Gastrocnemius medialis (tissue), 4 donors: ENCODE measurements around the gene ADCY4. TPM values are rescaled to one million over a fixed set of nuclear protein-coding genes. Genes with fewer than 3 reads are reported as not detected.

ENCODE experiments used
- ATAC-seq, 2 donors: fragments of 150-250 bp; one replicate each; pipeline ENCODE4 v1.9.1; 2016
- DNase-seq, 2 donors: peaks; one replicate each; pipeline ENCODE4 v3.0.0-alpha.2; 2019
- H3K27ac ChIP-seq, 4 donors: fragments of 200-600 bp; sonication (generic); 1 replicate in 1 of 4; 2 replicates in 3 of 4; pipeline ENCODE4 v1.5.1; 2016 to 2018; ENCODE audit warnings: mild to moderate bottlenecking in 2 of 4, moderate library complexity in 1 of 4
- H3K27me3 ChIP-seq, 3 donors: fragments of 200-600 bp; sonication (generic) in 2 of 3; 1 replicate in 1 of 3; 2 replicates in 2 of 3; pipeline versions ENCODE4 v1.5.1 to v1.6.0; 2016 to 2019; ENCODE audit warnings: mild to moderate bottlenecking in 1 of 3, moderate library complexity in 1 of 3
- H3K36me3 ChIP-seq, 2 donors: fragments of 200-600 bp; sonication (generic) in 1 of 2; one replicate each; pipeline ENCODE4 v1.5.1; 2017 to 2018
- H3K4me1 ChIP-seq, 2 donors: fragments of 200-600 bp; sonication (generic) in 1 of 2; one replicate each; pipeline ENCODE4 v1.5.1; 2016 to 2017; ENCODE audit warnings: mild to moderate bottlenecking in 2 of 2
- H3K4me3 ChIP-seq, 4 donors: fragments of 200-600 bp; sonication (generic) in 3 of 4; 1 replicate in 1 of 4; 2 replicates in 3 of 4; pipeline ENCODE4 v1.5.1; 2016 to 2019; ENCODE audit warnings: mild to moderate bottlenecking in 2 of 4
- H3K9me3 ChIP-seq, 3 donors: fragments of 200-600 bp; sonication (generic) in 2 of 3; 1 replicate in 1 of 3; 2 replicates in 2 of 3; pipeline ENCODE4 v1.5.1; 2016 to 2019
- CTCF ChIP-seq, 5 experiments: fragments of 450-650 bp in 3 of 5; fragments of 200-600 bp in 2 of 5; sonication (generic) in 2 of 5; IDR thresholded peaks in 4 of 5; conservative IDR thresholded peaks in 1 of 5; 1 replicate in 4 of 5; 2 replicates in 1 of 5; pipeline ENCODE4 v1.5.1; 2016 to 2019; ENCODE audit warnings: antibody characterized with exemption in 5 of 5, mild to moderate bottlenecking in 3 of 5, moderate library complexity in 3 of 5
- POLR2A ChIP-seq, 2 donors: fragments of 450-650 bp; IDR thresholded peaks; one replicate each; pipeline ENCODE4 v1.6.1; 2017; ENCODE audit warnings: antibody characterized with exemption in 2 of 2, mild to moderate bottlenecking in 2 of 2, moderate library complexity in 2 of 2
- in situ Hi-C, 4 donors: fragments of 200-750 bp; cut with MboI; loops; one replicate each; pipeline versions ENCODE4 v1.15.0 to v1.8.0; 2017; ENCODE audit warnings: low sequenced_read_pairs in 4 of 4
- intact Hi-C: fragments of 100-400 bp; cut with DNase I; formaldehyde crosslinking; loops from one replicate; pipeline ENCODE4 v1.15.1; 2023; ENCODE audit warnings: low total_unique reads
- total RNA-seq, 4 donors: library from RNA; depleted of rRNA; stranded (reverse); fragments of >200 nt; gene quantifications; one replicate each; pipeline versions ENCODE4 v1.1.0 to v1.2.3, GENCODE V29; 2016

The ADCY4 gene
- total RNA-seq, 4 donors from 2014 or later, result 7.9 to 16.6 (median 8.7) TPM

GRCh38 chr14:24353559-24354481 is 18.9 kb upstream of the ADCY4 start:
- Histone ChIP-seq H3K4me1 (no peaks in the 10 kb centered on the region), H3K9me3 (no peaks in the 10 kb centered on the region), H3K4me3 (no peak overlapping the region), H3K27ac (no peak overlapping the region), H3K36me3 (no peaks in the 10 kb centered on the region), H3K27me3 (peaks cover 0 to 10% (median 9%) of the 10 kb centered on the region in 3 donors)
- in situ Hi-C loops (no loop called here), intact Hi-C loops (no loop called here)
- TF ChIP-seq POLR2A (IDR thresholded peaks at IDR 0.05), result no peak
- no peak for TF ChIP-seq CTCF (IDR thresholded peaks at IDR 0.05 in 4 of 5, conservative IDR thresholded peaks at IDR 0.05 in 1 of 5)
- no peak for ATAC-seq
- DNase-seq, result no peak

- Histone ChIP-seq H3K36me3 (no peaks in the 10 kb centered on the region), H3K27me3 (peaks cover 0 to 14% (median 9%) of the 10 kb centered on the region in 3 donors), H3K9me3 (no peaks in the 10 kb centered on the region), H3K4me1 (no peaks in the 10 kb centered on the region), H3K4me3 (no peak overlapping the region), H3K27ac (no peak overlapping the region)
- DNase-seq (no peak), ATAC-seq (no peak)
- in situ Hi-C loops (no loop called here), intact Hi-C loops (no loop called here)
- TF ChIP-seq CTCF (IDR thresholded peaks at IDR 0.05 in 4 of 5, conservative IDR thresholded peaks at IDR 0.05 in 1 of 5), result no peak
- no peak for TF ChIP-seq POLR2A (IDR thresholded peaks at IDR 0.05)
These were observed 16.6 kb upstream of the ADCY4 start for GRCh38 chr14:24351517-24351916.

GRCh38 chr14:24349742-24350141 is 14.9 kb upstream of the ADCY4 start:
- Histone ChIP-seq H3K4me3 (no peak overlapping the region), H3K9me3 (no peaks in the 10 kb centered on the region), H3K4me1 (no peaks in the 10 kb centered on the region), H3K36me3 (no peaks in the 10 kb centered on the region), H3K27ac (no peak overlapping the region), H3K27me3 (peaks cover 0 to 14% (median 9%) of the 10 kb centered on the region in 3 donors)
- intact Hi-C loops, result no loop called here
- no peak for ATAC-seq
- TF ChIP-seq CTCF (IDR thresholded peaks at IDR 0.05 in 4 of 5, conservative IDR thresholded peaks at IDR 0.05 in 1 of 5) (no peak), POLR2A (IDR thresholded peaks at IDR 0.05) (no peak)
- in situ Hi-C loops, result no loop called here
- DNase-seq, result no peak

- no peaks in the 10 kb centered on the region for H3K4me1 ChIP-seq
- H3K27me3 ChIP-seq, result peaks cover 0 to 10% (median 6%) of the 10 kb centered on the region in 3 donors
- intact Hi-C loops, result no loop called here
- no peak for DNase-seq
- no peaks in the 10 kb centered on the region for H3K36me3 ChIP-seq
- no peak for ATAC-seq
- no peak overlapping the region for H3K4me3 ChIP-seq
- no peak for TF ChIP-seq POLR2A (IDR thresholded peaks at IDR 0.05)
- TF ChIP-seq CTCF (IDR thresholded peaks at IDR 0.05 in 4 of 5, conservative IDR thresholded peaks at IDR 0.05 in 1 of 5), result no peak
- in situ Hi-C loops, result no loop called here
- H3K27ac ChIP-seq, result no peak overlapping the region
- no peaks in the 10 kb centered on the region for H3K9me3 ChIP-seq
These were observed 13.3 kb upstream of the ADCY4 start for GRCh38 chr14:24348186-24348585.
